Lower lobe of right lung (tissue), 2 donors: ENCODE results near the gene GATA3. TPM values are rescaled to one million over a fixed set of nuclear protein-coding genes. Genes with fewer than 3 reads are reported as not detected.

Source experiments
- ATAC-seq, 2 donors: fragments of 200-7000 bp; cut with Tn5 transposase; one replicate each; pipeline ENCODE4 v1.9.1; 2020 to 2022; ENCODE audit warnings: mild to moderate bottlenecking in 2 of 2, moderate library complexity in 2 of 2
- DNase-seq: peaks from one replicate; pipeline ENCODE4 v3.0.0-alpha.2; 2020
- H3K27ac ChIP-seq: fragments of 200-600 bp; one replicate; pipeline ENCODE4 v1.8.0; 2022
- H3K27me3 ChIP-seq: fragments of 200-600 bp; one replicate; pipeline ENCODE4 v1.8.0; 2022; ENCODE audit warnings: low read depth
- H3K36me3 ChIP-seq: fragments of 200-600 bp; one replicate; pipeline ENCODE4 v1.8.0; 2022; ENCODE audit warnings: mild to moderate bottlenecking
- H3K4me1 ChIP-seq: fragments of 200-600 bp; one replicate; pipeline ENCODE4 v1.8.0; 2022
- H3K4me3 ChIP-seq: fragments of 200-600 bp; one replicate; pipeline ENCODE4 v1.8.0; 2022; ENCODE audit warnings: mild to moderate bottlenecking
- H3K9me3 ChIP-seq: fragments of 200-600 bp; one replicate; pipeline ENCODE4 v1.8.0; 2022
- CTCF ChIP-seq: fragments of 200-600 bp; IDR thresholded peaks from one replicate; pipeline ENCODE4 v1.8.0; 2022; ENCODE audit warnings: antibody characterized with exemption, mild to moderate bottlenecking
- intact Hi-C: fragments of 100-400 bp; cut with DNase I; formaldehyde crosslinking; loops from one replicate; pipeline ENCODE4 v1.11.0; 2022
- total RNA-seq: library from RNA; stranded (reverse); fragmentation: NEBNext Ultra II Directional; extraction: Animal tissue kit (Norgen Biotek cat#: 25700); gene quantifications from one replicate; pipeline ENCODE4 v1.2.1, GENCODE V29; 2021
- donor health status: DM: no; HTN: yes; CAD: no; lungs with severe emphysema.

Gene GATA3
- total RNA-seq, 1 donor from 2014 or later = 4.6 TPM

- H3K27ac ChIP-seq = no peak overlapping the region
Measured at GRCh38 chr10:8063128-8063908, 8.8 kb downstream of the GATA3 start.

GRCh38 chr10:8063935-8064334 lies 9.4 kb downstream of the GATA3 start:
- no peak for DNase-seq
- ATAC-seq = no peak
- TF ChIP-seq CTCF = no peak
- Histone ChIP-seq H3K4me3 (no peak overlapping the region), H3K4me1 (peaks cover 47% of the 10 kb centered on the region), H3K36me3 (no peaks in the 10 kb centered on the region), H3K27ac (no peak overlapping the region), H3K9me3 (no peaks in the 10 kb centered on the region), H3K27me3 (peaks cover 40% of the 10 kb centered on the region)
- intact Hi-C loops = no loop called here

More at GRCh38 chr10:8063128-8063908, 8.8 kb downstream of the GATA3 start:
- no peaks in the 10 kb centered on the region for H3K9me3 ChIP-seq
- H3K27me3 ChIP-seq = peaks cover 46% of the 10 kb centered on the region
- DNase-seq = no peak
- no peak for TF ChIP-seq CTCF
- H3K36me3 ChIP-seq = no peaks in the 10 kb centered on the region
- no peak overlapping the region for H3K4me3 ChIP-seq
- peaks cover 52% of the 10 kb centered on the region for H3K4me1 ChIP-seq
- intact Hi-C loops = no loop called here
- ATAC-seq = no peak

GRCh38 chr10:8064436-8064835 lies 9.9 kb downstream of the GATA3 start:
- no peak for DNase-seq
- peaks cover 35% of the 10 kb centered on the region for H3K27me3 ChIP-seq

GRCh38 chr10:8065651-8066050 lies 11.2 kb downstream of the GATA3 start:
- intact Hi-C loops = no loop called here
- DNase-seq (no peak), ATAC-seq (no peak)
- Histone ChIP-seq H3K27me3 (peaks cover 35% of the 10 kb centered on the region), H3K9me3 (no peaks in the 10 kb centered on the region), H3K36me3 (peaks cover 9% of the 10 kb centered on the region), H3K4me3 (no peak overlapping the region), H3K27ac (no peak overlapping the region), H3K4me1 (peaks cover 30% of the 10 kb centered on the region)
- no peak for TF ChIP-seq CTCF

More at GRCh38 chr10:8064436-8064835, 9.9 kb downstream of the GATA3 start:
- intact Hi-C loops = no loop called here
- Histone ChIP-seq H3K9me3 (no peaks in the 10 kb centered on the region), H3K36me3 (no peaks in the 10 kb centered on the region), H3K4me3 (no peak overlapping the region), H3K27ac (no peak overlapping the region), H3K4me1 (peaks cover 42% of the 10 kb centered on the region)
- no peak for TF ChIP-seq CTCF
- no peak for ATAC-seq

- no peak for TF ChIP-seq CTCF
- peaks cover 10% of the 10 kb centered on the region for H3K36me3 ChIP-seq
- no peak overlapping the region for H3K4me3 ChIP-seq
- no peaks in the 10 kb centered on the region for H3K9me3 ChIP-seq
- no peak overlapping the region for H3K27ac ChIP-seq
- intact Hi-C loops = no loop called here
- peaks cover 26% of the 10 kb centered on the region for H3K4me1 ChIP-seq
- DNase-seq = no peak
- H3K27me3 ChIP-seq = peaks cover 35% of the 10 kb centered on the region
- ATAC-seq = no peak
Measured at GRCh38 chr10:8066124-8066523, 11.6 kb downstream of the GATA3 start.
